WTC11 (cell line): ENCODE results near the gene FAM227B. TPM values are rescaled to one million over a fixed set of nuclear protein-coding genes. Genes with fewer than 3 reads are reported as not detected.

Experiments used
- ATAC-seq: fragments of 200-7000 bp; cut with Tn5 transposase; 2 replicates; pipeline ENCODE4 v1.10.0; 2021; ENCODE audit warnings: mild to moderate bottlenecking, moderate library complexity
- CTCF ChIA-PET: fragments of 300-600 bp; sonication (Branson Sonifier 250); formaldehyde crosslinking; loops from one replicate; lab custom pipeline; 2021; ENCODE audit warnings: antibody characterized with exemption; lab: Charles Lee
- POLR2A ChIA-PET: fragments of 350-600 bp; sonication (Branson Sonifier 250); formaldehyde crosslinking; loops from one replicate; lab custom pipeline; 2021; ENCODE audit warnings: antibody characterized with exemption; lab: Charles Lee
- DNase-seq: peaks from one replicate; pipeline ENCODE4 v3.0.0; 2021; ENCODE audit warnings: low spot score
- H3K27ac Mint-ChIP-seq: 2 replicates; pipeline ENCODE4 v1.8.0; 2021; ENCODE audit warnings: mixed read lengths
- H3K27me3 Mint-ChIP-seq: 2 replicates; pipeline ENCODE4 v1.8.0; 2021; ENCODE audit warnings: low read depth, mild to moderate bottlenecking, moderate library complexity, mixed read lengths
- H3K36me3 Mint-ChIP-seq: 2 replicates; pipeline ENCODE4 v1.8.0; 2021; ENCODE audit warnings: mixed read lengths
- H3K4me1 Mint-ChIP-seq: 2 replicates; pipeline ENCODE4 v1.8.0; 2022; ENCODE audit warnings: mixed read lengths
- H3K4me3 Mint-ChIP-seq: 2 replicates; pipeline ENCODE4 v1.8.0; 2021; ENCODE audit warnings: mild to moderate bottlenecking, moderate library complexity, mixed read lengths
- H3K9me3 Mint-ChIP-seq: 2 replicates; pipeline ENCODE4 v1.8.0; 2021; ENCODE audit warnings: mixed read lengths
- ESRRA ChIP-seq: sonication (generic); formaldehyde crosslinking; IDR thresholded peaks from 2 replicates; pipeline ENCODE4 v1.8.1; 2022; ENCODE audit warnings: mild to moderate bottlenecking, missing genetic modification reagents, borderline replicate concordance
- GRHL2 ChIP-seq: fragments of 250-450 bp; sonication (Bioruptor Pico); IDR thresholded peaks from 2 replicates; pipeline ENCODE4 v1.8.0; 2022; ENCODE audit warnings: mild to moderate bottlenecking, moderate library complexity; ENCODE audit not compliant: insufficient replicate concordance, severe bottlenecking
- RORB ChIP-seq: fragments of 250-450 bp; sonication (Bioruptor Pico); IDR thresholded peaks from 2 replicates; pipeline ENCODE4 v1.9.0; 2021; ENCODE audit warnings: mild to moderate bottlenecking
- SMAD3 ChIP-seq: sonication (generic); formaldehyde crosslinking; IDR thresholded peaks from 2 replicates; pipeline ENCODE4 v1.8.0; 2022; ENCODE audit warnings: missing genetic modification reagents, mild to moderate bottlenecking, borderline replicate concordance
- SMAD4 ChIP-seq: sonication (generic); formaldehyde crosslinking; IDR thresholded peaks from 2 replicates; pipeline ENCODE4 v1.8.0; 2022; ENCODE audit warnings: mild to moderate bottlenecking, missing genetic modification reagents
- TCF7 ChIP-seq: sonication (generic); formaldehyde crosslinking; IDR thresholded peaks from 2 replicates; pipeline ENCODE4 v1.8.0; 2022; ENCODE audit warnings: mild to moderate bottlenecking, low read depth, missing genetic modification reagents, moderate library complexity
- TP53 ChIP-seq: sonication (generic); formaldehyde crosslinking; IDR thresholded peaks from 2 replicates; pipeline ENCODE4 v1.8.1; 2023; ENCODE audit warnings: mild to moderate bottlenecking, missing genetic modification reagents
- ZNF317 ChIP-seq: sonication (generic); formaldehyde crosslinking; IDR thresholded peaks from 2 replicates; pipeline ENCODE4 v1.8.1; 2023; ENCODE audit warnings: low read depth, mild to moderate bottlenecking, moderate library complexity, missing genetic modification reagents, borderline replicate concordance
- total RNA-seq: library from RNA; stranded (reverse); gene quantifications from 3 replicates; pipeline ENCODE4 v1.2.3, GENCODE V29; 2021
- TF ChIP-seq, protein P1 (sequence below): fragments of 250-450 bp; sonication (Bioruptor Pico); conservative IDR thresholded peaks from 2 replicates; pipeline ENCODE4 v1.9.0; 2021; ENCODE audit warnings: mild to moderate bottlenecking
- TF ChIP-seq, protein P2 (sequence below): sonication (generic); formaldehyde crosslinking; IDR thresholded peaks from 2 replicates; pipeline ENCODE4 v1.8.0; 2022; ENCODE audit warnings: mild to moderate bottlenecking, missing genetic modification reagents
- TF ChIP-seq, protein P3 (sequence below): sonication (generic); formaldehyde crosslinking; IDR thresholded peaks from 2 replicates; pipeline ENCODE4 v1.8.0; 2023; ENCODE audit warnings: mild to moderate bottlenecking, missing genetic modification reagents
- TF ChIP-seq, protein P4 (sequence below): sonication (generic); formaldehyde crosslinking; IDR thresholded peaks from 2 replicates; pipeline ENCODE4 v1.8.1; 2022; ENCODE audit warnings: missing genetic modification reagents, borderline replicate concordance
- TF ChIP-seq, protein P5 (sequence below): sonication (generic); formaldehyde crosslinking; conservative IDR thresholded peaks from 2 replicates; pipeline ENCODE4 v1.8.1; 2022; ENCODE audit warnings: mild to moderate bottlenecking, missing genetic modification reagents
- TF ChIP-seq, protein P6 (sequence below): fragments of 250-450 bp; sonication (Bioruptor Pico); IDR thresholded peaks from 2 replicates; pipeline ENCODE4 v2.1.2; 2022; ENCODE audit warnings: mild to moderate bottlenecking, moderate library complexity
- TF ChIP-seq, protein P7 (sequence below): sonication (generic); formaldehyde crosslinking; IDR thresholded peaks from 2 replicates; pipeline ENCODE4 v1.8.0; 2022; ENCODE audit warnings: mild to moderate bottlenecking, missing genetic modification reagents
- TF ChIP-seq, protein P8 (sequence below): sonication (generic); formaldehyde crosslinking; IDR thresholded peaks from 2 replicates; pipeline ENCODE4 v1.8.1; 2023; ENCODE audit warnings: mild to moderate bottlenecking, missing genetic modification reagents, moderate library complexity

FAM227B gene
- total RNA-seq, 1 experiment from 2014 or later = 6.8 TPM

DNA sequence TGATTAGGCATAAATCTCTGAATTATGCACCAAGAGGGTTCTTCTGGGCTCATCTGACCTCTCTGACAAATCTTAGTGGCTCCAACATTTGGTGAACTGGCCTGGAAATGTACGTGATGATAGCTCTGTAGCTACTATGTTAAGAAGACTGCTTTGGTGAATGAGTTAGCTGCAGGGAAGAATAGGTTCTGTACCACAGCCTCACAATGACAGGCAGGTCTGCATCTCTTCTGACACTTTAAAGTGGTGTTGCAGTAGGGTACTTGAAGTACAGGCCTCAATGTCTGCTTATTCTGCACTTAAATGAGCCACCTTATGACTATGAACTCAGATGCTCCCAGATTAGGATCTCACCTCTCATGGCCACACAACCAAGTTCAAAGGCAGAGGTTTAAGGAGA is 190.6 kb downstream of the FAM227B start:
- no peaks in the 10 kb centered on the region for H3K4me1 Mint-ChIP-seq
- ATAC-seq (no peak), DNase-seq (no peak)
- H3K27ac Mint-ChIP-seq = no peak overlapping the region
- TF ChIP-seq ESRRA = no peak
- no peak for TF ChIP-seq GRHL2 (CRISPR knock-in tag)
- TF ChIP-seq, protein P1, sequence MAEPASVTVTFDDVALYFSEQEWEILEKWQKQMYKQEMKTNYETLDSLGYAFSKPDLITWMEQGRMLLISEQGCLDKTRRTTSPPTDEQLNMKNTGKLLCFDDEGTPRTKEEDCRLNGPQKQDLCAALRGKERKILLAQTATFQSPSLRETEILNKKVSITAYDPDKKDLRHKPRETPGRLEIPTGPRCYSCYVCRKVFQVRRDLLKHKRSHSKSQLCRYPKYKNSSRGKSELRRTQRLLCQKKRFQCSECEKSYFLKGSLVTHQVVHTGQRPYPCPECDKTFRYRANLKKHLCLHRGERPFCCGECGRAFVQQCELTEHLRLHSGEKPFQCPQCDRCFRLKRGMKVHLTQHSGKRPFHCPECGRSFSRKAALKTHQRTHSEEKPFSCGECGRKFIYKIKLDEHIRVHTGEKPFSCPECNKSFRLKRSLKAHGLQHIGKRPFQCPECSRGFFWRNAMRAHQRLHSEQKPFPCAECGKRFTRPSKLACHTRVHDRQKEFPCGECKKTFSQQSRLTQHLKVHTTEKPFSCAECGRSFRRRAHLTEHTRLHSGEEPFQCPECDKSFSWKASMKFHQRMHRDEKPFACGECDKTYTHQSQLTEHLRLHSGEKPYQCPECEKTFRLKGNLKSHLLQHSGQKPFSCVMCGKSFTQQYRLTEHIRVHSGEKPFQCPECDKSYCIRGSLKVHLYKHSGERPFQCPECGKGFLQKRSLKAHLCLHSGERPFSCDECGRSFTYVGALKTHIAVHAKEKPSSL = no peak
- TF ChIP-seq TCF7 = no peak
- TF ChIP-seq TP53 (CRISPR knock-in tag) = no peak
- TF ChIP-seq, protein P2, sequence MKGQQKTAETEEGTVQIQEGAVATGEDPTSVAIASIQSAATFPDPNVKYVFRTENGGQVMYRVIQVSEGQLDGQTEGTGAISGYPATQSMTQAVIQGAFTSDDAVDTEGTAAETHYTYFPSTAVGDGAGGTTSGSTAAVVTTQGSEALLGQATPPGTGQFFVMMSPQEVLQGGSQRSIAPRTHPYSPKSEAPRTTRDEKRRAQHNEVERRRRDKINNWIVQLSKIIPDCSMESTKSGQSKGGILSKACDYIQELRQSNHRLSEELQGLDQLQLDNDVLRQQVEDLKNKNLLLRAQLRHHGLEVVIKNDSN (CRISPR knock-in tag) = no peak
- no peak for TF ChIP-seq ZNF317 (CRISPR knock-in tag)
- no peaks in the 10 kb centered on the region for H3K9me3 Mint-ChIP-seq
- ChIA-PET CTCF (interaction anchor here (0.7 to 1.0 kb wide), 2 partner anchors 8 to 195 kb away, joined by 3 read pairs; no protein-coding TSS in a partner anchor), POLR2A (no interaction called here)
- H3K36me3 Mint-ChIP-seq = no peaks in the 10 kb centered on the region
- H3K4me3 Mint-ChIP-seq = no peak overlapping the region
- H3K27me3 Mint-ChIP-seq = no peaks in the 10 kb centered on the region; the same call in 1 of the 2 replicates

DNA sequence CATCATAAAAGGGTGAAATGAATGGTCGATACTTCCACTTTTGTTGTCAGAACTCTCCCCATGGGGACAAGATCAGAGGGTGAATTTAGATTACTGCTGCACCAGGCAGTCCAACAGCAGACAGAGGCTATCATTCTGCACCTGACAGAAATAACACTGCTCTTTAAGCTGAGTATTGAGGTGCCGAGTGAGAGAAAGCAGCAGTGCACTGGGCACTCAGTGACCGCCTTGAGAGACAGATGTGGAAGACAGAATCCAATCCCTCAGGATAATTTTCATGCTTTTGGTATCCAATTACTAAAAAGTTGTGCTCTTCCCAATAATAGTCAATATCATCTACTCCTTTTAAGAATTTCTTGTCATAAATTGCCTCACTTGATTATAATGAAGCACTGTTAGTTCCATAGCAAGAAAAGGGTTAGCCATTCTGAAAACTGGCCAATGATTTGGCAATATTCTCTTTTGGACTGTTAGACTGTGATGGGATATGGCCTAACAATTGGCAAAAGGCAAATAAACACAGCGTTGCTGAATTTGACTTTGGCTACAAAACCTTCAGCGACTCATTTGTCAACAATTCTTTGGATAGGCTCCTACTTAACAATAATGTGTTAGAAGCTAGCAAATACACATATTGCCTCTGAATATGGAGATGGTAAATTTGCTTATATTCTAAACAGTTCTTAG is 192.1 kb downstream of the FAM227B start:
- ChIA-PET POLR2A (no interaction called here), CTCF (interaction anchor here (0.6 to 1.1 kb wide), 2 partner anchors 43 to 723 kb away, joined by 3 to 4 read pairs; no protein-coding TSS in a partner anchor)
- no peaks in the 10 kb centered on the region for H3K36me3 Mint-ChIP-seq
- ATAC-seq (no peak), DNase-seq (no peak)
- no peaks in the 10 kb centered on the region for H3K9me3 Mint-ChIP-seq
- no peaks in the 10 kb centered on the region; the same call in 1 of the 2 replicates for H3K27me3 Mint-ChIP-seq
- no peak overlapping the region for H3K27ac Mint-ChIP-seq
- no peak overlapping the region for H3K4me3 Mint-ChIP-seq
- no peaks in the 10 kb centered on the region for H3K4me1 Mint-ChIP-seq
- TF ChIP-seq, protein P3, sequence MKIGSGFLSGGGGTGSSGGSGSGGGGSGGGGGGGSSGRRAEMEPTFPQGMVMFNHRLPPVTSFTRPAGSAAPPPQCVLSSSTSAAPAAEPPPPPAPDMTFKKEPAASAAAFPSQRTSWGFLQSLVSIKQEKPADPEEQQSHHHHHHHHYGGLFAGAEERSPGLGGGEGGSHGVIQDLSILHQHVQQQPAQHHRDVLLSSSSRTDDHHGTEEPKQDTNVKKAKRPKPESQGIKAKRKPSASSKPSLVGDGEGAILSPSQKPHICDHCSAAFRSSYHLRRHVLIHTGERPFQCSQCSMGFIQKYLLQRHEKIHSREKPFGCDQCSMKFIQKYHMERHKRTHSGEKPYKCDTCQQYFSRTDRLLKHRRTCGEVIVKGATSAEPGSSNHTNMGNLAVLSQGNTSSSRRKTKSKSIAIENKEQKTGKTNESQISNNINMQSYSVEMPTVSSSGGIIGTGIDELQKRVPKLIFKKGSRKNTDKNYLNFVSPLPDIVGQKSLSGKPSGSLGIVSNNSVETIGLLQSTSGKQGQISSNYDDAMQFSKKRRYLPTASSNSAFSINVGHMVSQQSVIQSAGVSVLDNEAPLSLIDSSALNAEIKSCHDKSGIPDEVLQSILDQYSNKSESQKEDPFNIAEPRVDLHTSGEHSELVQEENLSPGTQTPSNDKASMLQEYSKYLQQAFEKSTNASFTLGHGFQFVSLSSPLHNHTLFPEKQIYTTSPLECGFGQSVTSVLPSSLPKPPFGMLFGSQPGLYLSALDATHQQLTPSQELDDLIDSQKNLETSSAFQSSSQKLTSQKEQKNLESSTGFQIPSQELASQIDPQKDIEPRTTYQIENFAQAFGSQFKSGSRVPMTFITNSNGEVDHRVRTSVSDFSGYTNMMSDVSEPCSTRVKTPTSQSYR = no peak
- TF ChIP-seq, protein P1 = no peak
- TF ChIP-seq SMAD4 (CRISPR knock-in tag) (no peak), GRHL2 (CRISPR knock-in tag) (no peak), RORB (CRISPR knock-in tag) (no peak), SMAD3 (CRISPR knock-in tag) (no peak)
- TF ChIP-seq, protein P4, sequence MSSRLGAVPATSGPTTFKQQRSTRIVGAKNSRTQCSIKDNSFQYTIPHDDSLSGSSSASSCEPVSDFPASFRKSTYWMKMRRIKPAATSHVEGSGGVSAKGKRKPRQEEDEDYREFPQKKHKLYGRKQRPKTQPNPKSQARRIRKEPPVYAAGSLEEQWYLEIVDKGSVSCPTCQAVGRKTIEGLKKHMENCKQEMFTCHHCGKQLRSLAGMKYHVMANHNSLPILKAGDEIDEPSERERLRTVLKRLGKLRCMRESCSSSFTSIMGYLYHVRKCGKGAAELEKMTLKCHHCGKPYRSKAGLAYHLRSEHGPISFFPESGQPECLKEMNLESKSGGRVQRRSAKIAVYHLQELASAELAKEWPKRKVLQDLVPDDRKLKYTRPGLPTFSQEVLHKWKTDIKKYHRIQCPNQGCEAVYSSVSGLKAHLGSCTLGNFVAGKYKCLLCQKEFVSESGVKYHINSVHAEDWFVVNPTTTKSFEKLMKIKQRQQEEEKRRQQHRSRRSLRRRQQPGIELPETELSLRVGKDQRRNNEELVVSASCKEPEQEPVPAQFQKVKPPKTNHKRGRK (CRISPR knock-in tag) = no peak
- TF ChIP-seq, protein P5, sequence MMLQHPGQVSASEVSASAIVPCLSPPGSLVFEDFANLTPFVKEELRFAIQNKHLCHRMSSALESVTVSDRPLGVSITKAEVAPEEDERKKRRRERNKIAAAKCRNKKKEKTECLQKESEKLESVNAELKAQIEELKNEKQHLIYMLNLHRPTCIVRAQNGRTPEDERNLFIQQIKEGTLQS (CRISPR knock-in tag) = no peak
- TF ChIP-seq, protein P6, sequence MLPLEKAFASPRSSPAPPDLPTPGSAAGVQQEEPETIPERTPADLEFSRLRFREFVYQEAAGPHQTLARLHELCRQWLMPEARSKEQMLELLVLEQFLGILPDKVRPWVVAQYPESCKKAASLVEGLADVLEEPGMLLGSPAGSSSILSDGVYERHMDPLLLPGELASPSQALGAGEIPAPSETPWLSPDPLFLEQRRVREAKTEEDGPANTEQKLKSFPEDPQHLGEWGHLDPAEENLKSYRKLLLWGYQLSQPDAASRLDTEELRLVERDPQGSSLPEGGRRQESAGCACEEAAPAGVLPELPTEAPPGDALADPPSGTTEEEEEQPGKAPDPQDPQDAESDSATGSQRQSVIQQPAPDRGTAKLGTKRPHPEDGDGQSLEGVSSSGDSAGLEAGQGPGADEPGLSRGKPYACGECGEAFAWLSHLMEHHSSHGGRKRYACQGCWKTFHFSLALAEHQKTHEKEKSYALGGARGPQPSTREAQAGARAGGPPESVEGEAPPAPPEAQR (CRISPR knock-in tag) = no peak
- TF ChIP-seq, protein P7, sequence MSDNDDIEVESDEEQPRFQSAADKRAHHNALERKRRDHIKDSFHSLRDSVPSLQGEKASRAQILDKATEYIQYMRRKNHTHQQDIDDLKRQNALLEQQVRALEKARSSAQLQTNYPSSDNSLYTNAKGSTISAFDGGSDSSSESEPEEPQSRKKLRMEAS (CRISPR knock-in tag) = no peak
- TF ChIP-seq, protein P8, sequence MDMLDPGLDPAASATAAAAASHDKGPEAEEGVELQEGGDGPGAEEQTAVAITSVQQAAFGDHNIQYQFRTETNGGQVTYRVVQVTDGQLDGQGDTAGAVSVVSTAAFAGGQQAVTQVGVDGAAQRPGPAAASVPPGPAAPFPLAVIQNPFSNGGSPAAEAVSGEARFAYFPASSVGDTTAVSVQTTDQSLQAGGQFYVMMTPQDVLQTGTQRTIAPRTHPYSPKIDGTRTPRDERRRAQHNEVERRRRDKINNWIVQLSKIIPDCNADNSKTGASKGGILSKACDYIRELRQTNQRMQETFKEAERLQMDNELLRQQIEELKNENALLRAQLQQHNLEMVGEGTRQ = no peak
